ENCODE results near the gene PLB1.

Gene PLB1

DNA sequence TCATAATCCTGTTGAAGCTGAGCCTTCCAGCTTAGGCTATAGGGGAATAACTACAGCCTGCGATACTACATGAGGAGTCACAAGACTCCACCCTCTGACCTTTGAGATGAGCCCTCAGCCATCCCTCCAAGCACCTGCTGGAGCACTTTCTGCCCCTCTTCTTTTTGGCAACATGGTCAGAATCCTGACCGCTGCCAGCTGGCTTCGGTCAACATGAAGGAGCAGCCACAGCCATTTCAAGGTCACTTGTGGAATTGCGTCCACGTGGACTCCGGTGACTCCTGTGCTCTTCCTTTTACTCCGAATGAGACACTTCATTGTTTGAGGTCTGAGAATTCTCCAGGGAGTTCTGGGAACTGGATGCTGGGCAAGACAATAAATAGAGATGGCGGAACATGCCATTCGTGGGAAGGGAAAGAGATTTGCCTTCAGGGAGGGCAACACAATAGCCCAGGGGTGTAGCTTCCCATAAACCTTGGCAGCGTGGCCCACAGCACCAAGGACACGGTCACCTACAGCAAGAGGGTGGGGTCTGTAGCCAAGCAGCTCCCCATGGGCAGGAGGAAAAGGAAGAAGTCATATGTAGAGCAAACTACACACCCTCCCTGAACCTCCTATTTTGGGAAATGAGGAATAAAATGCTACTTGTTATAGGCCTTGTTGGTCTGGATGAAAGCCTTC lies 182.5 kb downstream of the PLB1 start:
- Histone ChIP-seq H2BK5ac (ENCODE audit: low read length) (no peak overlapping the region), H3K4me3 (ENCODE audit: low read length in 2 of 2) (no peak overlapping the region), H2BK12ac (ENCODE audit: low read length) (no peak overlapping the region), H3K23ac (ENCODE audit: low read depth, low read length, poor library complexity) (no peak overlapping the region), H3K27ac (replicated peaks; ENCODE audit: low read length) (no peak overlapping the region), H3K27me3 (ENCODE audit: control insufficient read depth in 3 of 3, insufficient read depth in 3 of 3, low read depth in 1 of 3, low read length in 3 of 3) (no peaks in the 10 kb centered on the region), H3K79me1 (ENCODE audit: low read depth, low read length) (no peaks in the 10 kb centered on the region), H4K8ac (ENCODE audit: low read depth, low read length) (no peak overlapping the region), H2BK15ac (ENCODE audit: low read length) (no peak overlapping the region), H3K4ac (ENCODE audit: low read length) (no peak overlapping the region), H3K4me1 (ENCODE audit: control insufficient read depth in 2 of 2, insufficient read depth in 1 of 2, low read depth in 1 of 2, low read length in 2 of 2) (peaks cover 10 to 30% of the 10 kb centered on the region in 2 donors), H3K36me3 (replicated peaks in 1 of 2; ENCODE audit: control insufficient read depth in 2 of 2, insufficient read depth in 2 of 2, low read length in 2 of 2) (no peaks in the 10 kb centered on the region), H3K4me2 (ENCODE audit: insufficient read depth, low read length, poor library complexity, severe bottlenecking) (no peak overlapping the region), H3K9ac (ENCODE audit: low read depth, low read length, poor library complexity) (no peak overlapping the region), H4K91ac (ENCODE audit: low read depth, low read length, poor library complexity) (no peak overlapping the region), H3K9me3 (replicated peaks in 1 of 2; ENCODE audit: control insufficient read depth in 2 of 2, insufficient read depth in 1 of 2, low read depth in 1 of 2, low read length in 2 of 2) (peaks cover 0 to 10% of the 10 kb centered on the region in 2 donors), H3K14ac (ENCODE audit: low read length) (no peak overlapping the region), H3K18ac (ENCODE audit: low read length) (no peak overlapping the region), H2AK5ac (ENCODE audit: low read depth, low read length) (no peak overlapping the region), H2AFZ (ENCODE audit: low read length) (no peak overlapping the region), H2BK120ac (ENCODE audit: low read depth, low read length) (no peak overlapping the region)
- DNase-seq (ENCODE audit: low spot score) = no peak
- WGBS, 2 donors (ENCODE audit: extremely low coverage in 2 of 2, insufficient read length in 2 of 2, insufficient replicate concordance in 1 of 2) = no CpG with 5 or more reads among the region's 11 CpGs

DNA sequence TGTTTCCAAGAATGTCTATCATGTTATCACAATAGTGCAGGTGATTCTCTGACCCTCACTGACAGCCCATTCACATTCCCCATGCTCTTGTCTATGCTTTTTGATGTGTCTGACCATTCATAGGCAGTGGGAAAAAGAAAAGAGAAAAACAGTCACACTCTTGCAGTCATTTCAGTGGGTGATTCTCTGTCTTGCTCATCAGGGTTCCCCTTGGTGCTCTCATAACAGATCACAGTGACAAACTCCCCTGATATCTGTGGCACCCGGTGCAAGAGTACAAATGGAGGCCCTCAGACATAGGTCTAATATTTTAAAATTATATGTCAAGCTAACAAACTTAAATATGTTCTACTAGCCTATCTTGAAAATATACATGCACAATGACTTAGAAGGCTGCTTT lies 183.1 kb downstream of the PLB1 start:
- peaks cover 0 to 4% of the 10 kb centered on the region in 2 donors for H3K9me3 ChIP-seq (replicated peaks in 1 of 2; ENCODE audit: control insufficient read depth in 2 of 2, insufficient read depth in 1 of 2, low read depth in 1 of 2, low read length in 2 of 2)
- H3K27me3 ChIP-seq (ENCODE audit: control insufficient read depth in 3 of 3, insufficient read depth in 3 of 3, low read depth in 1 of 3, low read length in 3 of 3) = no peaks in the 10 kb centered on the region
- H2BK120ac ChIP-seq (ENCODE audit: low read depth, low read length) = no peak overlapping the region
- no peak overlapping the region for H3K9ac ChIP-seq (ENCODE audit: low read depth, low read length, poor library complexity)
- no peak overlapping the region for H2BK12ac ChIP-seq (ENCODE audit: low read length)
- H3K14ac ChIP-seq (ENCODE audit: low read length) = no peak overlapping the region
- no peak overlapping the region for H3K4me3 ChIP-seq (ENCODE audit: low read length in 2 of 2)
- no peak overlapping the region for H4K91ac ChIP-seq (ENCODE audit: low read depth, low read length, poor library complexity)
- WGBS, 2 donors (ENCODE audit: extremely low coverage in 2 of 2, insufficient read length in 2 of 2, insufficient replicate concordance in 1 of 2) = no CpG with 5 or more reads among the region's 1 CpG
- H2BK5ac ChIP-seq (ENCODE audit: low read length) = no peak overlapping the region
- no peak overlapping the region for H3K4ac ChIP-seq (ENCODE audit: low read length)
- no peak overlapping the region for H2AFZ ChIP-seq (ENCODE audit: low read length)
- no peaks in the 10 kb centered on the region for H3K36me3 ChIP-seq (replicated peaks in 1 of 2; ENCODE audit: control insufficient read depth in 2 of 2, insufficient read depth in 2 of 2, low read length in 2 of 2)
- no peak overlapping the region for H4K8ac ChIP-seq (ENCODE audit: low read depth, low read length)
- no peak overlapping the region for H3K18ac ChIP-seq (ENCODE audit: low read length)
- DNase-seq (ENCODE audit: low spot score) = no peak
- no peak overlapping the region for H2BK15ac ChIP-seq (ENCODE audit: low read length)
- H3K4me2 ChIP-seq (ENCODE audit: insufficient read depth, low read length, poor library complexity, severe bottlenecking) = no peak overlapping the region
- H3K4me1 ChIP-seq (ENCODE audit: control insufficient read depth in 2 of 2, insufficient read depth in 1 of 2, low read depth in 1 of 2, low read length in 2 of 2) = peaks cover 14 to 32% of the 10 kb centered on the region in 2 donors
- H3K23ac ChIP-seq (ENCODE audit: low read depth, low read length, poor library complexity) = no peak overlapping the region
- H2AK5ac ChIP-seq (ENCODE audit: low read depth, low read length) = no peak overlapping the region
- no peaks in the 10 kb centered on the region for H3K79me1 ChIP-seq (ENCODE audit: low read depth, low read length)
- no peak overlapping the region for H3K27ac ChIP-seq (replicated peaks; ENCODE audit: low read length)

DNA sequence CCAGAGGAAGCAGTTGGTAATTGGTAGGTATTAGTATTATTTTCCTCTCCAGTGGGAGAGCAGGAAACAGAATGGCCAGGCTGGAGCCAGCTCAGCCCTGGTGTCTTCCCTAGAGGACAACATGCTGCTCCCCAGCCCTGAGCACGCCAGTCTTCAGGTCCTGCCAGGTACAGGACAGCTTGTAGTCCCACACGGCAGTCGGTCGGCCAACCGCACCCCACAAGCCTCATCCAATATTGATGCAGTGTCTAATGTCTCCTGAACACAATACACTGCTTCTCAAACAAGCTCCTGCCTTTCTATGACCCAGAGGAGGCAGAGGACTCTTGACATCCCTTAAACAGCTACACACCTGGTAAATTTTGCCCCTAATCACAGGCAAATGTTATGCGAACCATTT lies 184.8 kb downstream of the PLB1 start:
- H2AFZ ChIP-seq (ENCODE audit: low read length) = no peak overlapping the region
- no CpG with 5 or more reads among the region's 6 CpGs for WGBS, 2 donors (ENCODE audit: extremely low coverage in 2 of 2, insufficient read length in 2 of 2, insufficient replicate concordance in 1 of 2)

DNA sequence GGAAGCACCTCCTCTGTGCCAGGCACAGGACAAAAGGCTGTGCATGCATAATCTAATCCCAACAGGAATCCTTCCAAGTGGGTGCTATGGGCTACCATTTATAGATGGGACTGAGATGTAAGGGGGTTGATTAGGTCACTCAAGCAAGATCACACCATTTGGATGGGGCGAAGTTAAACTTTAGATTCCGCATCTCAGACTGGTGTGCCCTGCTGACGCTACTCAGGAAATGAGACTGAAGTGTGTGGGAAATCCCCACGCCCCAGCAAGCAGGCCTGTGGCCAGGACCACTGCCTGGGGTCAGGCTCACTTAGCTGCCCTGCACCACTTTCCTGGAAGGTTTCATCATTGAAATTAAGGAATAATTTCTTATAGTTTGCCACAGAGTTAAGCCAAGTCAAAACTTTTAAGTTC lies 185.3 kb downstream of the PLB1 start:
- H3K23ac ChIP-seq (ENCODE audit: low read depth, low read length, poor library complexity) = no peak overlapping the region
- no peak overlapping the region for H4K91ac ChIP-seq (ENCODE audit: low read depth, low read length, poor library complexity)
- no peak overlapping the region for H3K4me2 ChIP-seq (ENCODE audit: insufficient read depth, low read length, poor library complexity, severe bottlenecking)
- no peak overlapping the region for H3K4ac ChIP-seq (ENCODE audit: low read length)
- H3K18ac ChIP-seq (ENCODE audit: low read length) = no peak overlapping the region
- no peaks in the 10 kb centered on the region for H3K9me3 ChIP-seq (replicated peaks in 1 of 2; ENCODE audit: control insufficient read depth in 2 of 2, insufficient read depth in 1 of 2, low read depth in 1 of 2, low read length in 2 of 2)
- no peak for DNase-seq (ENCODE audit: low spot score)
- H2BK120ac ChIP-seq (ENCODE audit: low read depth, low read length) = no peak overlapping the region
- H2AK5ac ChIP-seq (ENCODE audit: low read depth, low read length) = no peak overlapping the region
- no peaks in the 10 kb centered on the region for H3K36me3 ChIP-seq (replicated peaks in 1 of 2; ENCODE audit: control insufficient read depth in 2 of 2, insufficient read depth in 2 of 2, low read length in 2 of 2)
- H3K79me1 ChIP-seq (ENCODE audit: low read depth, low read length) = no peaks in the 10 kb centered on the region
- H2BK5ac ChIP-seq (ENCODE audit: low read length) = no peak overlapping the region
- H2AFZ ChIP-seq (ENCODE audit: low read length) = peak overlapping the region; percentile 51
- H3K27me3 ChIP-seq (ENCODE audit: control insufficient read depth in 3 of 3, insufficient read depth in 3 of 3, low read depth in 1 of 3, low read length in 3 of 3) = no peaks in the 10 kb centered on the region
- H3K4me3 ChIP-seq (ENCODE audit: low read length in 2 of 2) = no peak overlapping the region
- H3K9ac ChIP-seq (ENCODE audit: low read depth, low read length, poor library complexity) = no peak overlapping the region
- WGBS, 2 donors (ENCODE audit: extremely low coverage in 2 of 2, insufficient read length in 2 of 2, insufficient replicate concordance in 1 of 2) = no CpG with 5 or more reads among the region's 4 CpGs
- peaks cover 14 to 18% of the 10 kb centered on the region in 2 donors for H3K4me1 ChIP-seq (ENCODE audit: control insufficient read depth in 2 of 2, insufficient read depth in 1 of 2, low read depth in 1 of 2, low read length in 2 of 2)
- no peak overlapping the region for H3K14ac ChIP-seq (ENCODE audit: low read length)
- H4K8ac ChIP-seq (ENCODE audit: low read depth, low read length) = no peak overlapping the region
- H2BK12ac ChIP-seq (ENCODE audit: low read length) = no peak overlapping the region
- H2BK15ac ChIP-seq (ENCODE audit: low read length) = no peak overlapping the region
- no peak overlapping the region for H3K27ac ChIP-seq (replicated peaks; ENCODE audit: low read length)

More for the DNA sequence above, 184.8 kb downstream of the PLB1 start:
- H2BK12ac ChIP-seq (ENCODE audit: low read length) = no peak overlapping the region
- no peak overlapping the region for H2AK5ac ChIP-seq (ENCODE audit: low read depth, low read length)
- DNase-seq (ENCODE audit: low spot score) = no peak
- H2BK120ac ChIP-seq (ENCODE audit: low read depth, low read length) = no peak overlapping the region
- no peak overlapping the region for H3K27ac ChIP-seq (replicated peaks; ENCODE audit: low read length)
- H3K36me3 ChIP-seq (replicated peaks in 1 of 2; ENCODE audit: control insufficient read depth in 2 of 2, insufficient read depth in 2 of 2, low read length in 2 of 2) = no peaks in the 10 kb centered on the region
- H2BK5ac ChIP-seq (ENCODE audit: low read length) = no peak overlapping the region
- H3K23ac ChIP-seq (ENCODE audit: low read depth, low read length, poor library complexity) = no peak overlapping the region
- no peak overlapping the region for H4K91ac ChIP-seq (ENCODE audit: low read depth, low read length, poor library complexity)
- no peaks in the 10 kb centered on the region for H3K79me1 ChIP-seq (ENCODE audit: low read depth, low read length)
- H4K8ac ChIP-seq (ENCODE audit: low read depth, low read length) = no peak overlapping the region
- H3K4me2 ChIP-seq (ENCODE audit: insufficient read depth, low read length, poor library complexity, severe bottlenecking) = no peak overlapping the region
- H2BK15ac ChIP-seq (ENCODE audit: low read length) = no peak overlapping the region
- peaks cover 14 to 23% of the 10 kb centered on the region in 2 donors for H3K4me1 ChIP-seq (ENCODE audit: control insufficient read depth in 2 of 2, insufficient read depth in 1 of 2, low read depth in 1 of 2, low read length in 2 of 2)
- H3K4me3 ChIP-seq (ENCODE audit: low read length in 2 of 2) = no peak overlapping the region
- H3K4ac ChIP-seq (ENCODE audit: low read length) = no peak overlapping the region
- peak overlapping the region; percentile 73 for H3K18ac ChIP-seq (ENCODE audit: low read length)
- H3K27me3 ChIP-seq (ENCODE audit: control insufficient read depth in 3 of 3, insufficient read depth in 3 of 3, low read depth in 1 of 3, low read length in 3 of 3) = no peaks in the 10 kb centered on the region
- no peaks in the 10 kb centered on the region for H3K9me3 ChIP-seq (replicated peaks in 1 of 2; ENCODE audit: control insufficient read depth in 2 of 2, insufficient read depth in 1 of 2, low read depth in 1 of 2, low read length in 2 of 2)
- no peak overlapping the region for H3K9ac ChIP-seq (ENCODE audit: low read depth, low read length, poor library complexity)
- no peak overlapping the region for H3K14ac ChIP-seq (ENCODE audit: low read length)
